Measurements from ENCODE around the gene DLL4. TPM values are rescaled to one million over a fixed set of nuclear protein-coding genes. Genes with fewer than 3 reads are reported as not detected.

The DLL4 gene
- total and polyA plus RNA-seq, 10 of the 15 experiments (the other 5 are each of a cell fraction or from before 2014, with no cell fraction given) = 0.04 to 0.16 (median 0.09) TPM; not detected in 6

GRCh38 chr15:40894681-40895448 is 34.3 kb upstream of the DLL4 start (continued):
- no peak for TF ChIP-seq EP300 (IDR thresholded peaks at IDR 0.05; ENCODE audit: borderline replicate concordance in 1 of 2, control insufficient read depth in 1 of 2, low read depth in 2 of 2, low read length in 2 of 2)
- no peak for TF ChIP-seq SP1 (IDR thresholded peaks at IDR 0.05; ENCODE audit: low read depth, low read length)
- TF ChIP-seq KDM1A (IDR thresholded peaks at IDR 0.05; ENCODE audit: borderline replicate concordance) = no peak
- no peak for TF ChIP-seq BCL3 (IDR thresholded peaks at IDR 0.05; ENCODE audit: borderline replicate concordance, insufficient read depth, low read depth, low read length, poor library complexity, severe bottlenecking)
- TF ChIP-seq HDGF (IDR thresholded peaks at IDR 0.05) = no peak
- TF ChIP-seq SREBF2 (IDR thresholded peaks at IDR 0.05; ENCODE audit: low read length) = no peak
- TF ChIP-seq EZH2 (IDR thresholded peaks at IDR 0.05; ENCODE audit: borderline replicate concordance, control insufficient read depth, low read depth, low read length) = no peak
- TF ChIP-seq, protein P1, sequence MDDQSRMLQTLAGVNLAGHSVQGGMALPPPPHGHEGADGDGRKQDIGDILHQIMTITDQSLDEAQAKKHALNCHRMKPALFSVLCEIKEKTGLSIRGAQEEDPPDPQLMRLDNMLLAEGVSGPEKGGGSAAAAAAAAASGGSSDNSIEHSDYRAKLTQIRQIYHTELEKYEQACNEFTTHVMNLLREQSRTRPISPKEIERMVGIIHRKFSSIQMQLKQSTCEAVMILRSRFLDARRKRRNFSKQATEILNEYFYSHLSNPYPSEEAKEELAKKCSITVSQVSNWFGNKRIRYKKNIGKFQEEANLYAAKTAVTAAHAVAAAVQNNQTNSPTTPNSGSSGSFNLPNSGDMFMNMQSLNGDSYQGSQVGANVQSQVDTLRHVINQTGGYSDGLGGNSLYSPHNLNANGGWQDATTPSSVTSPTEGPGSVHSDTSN (IDR thresholded peaks at IDR 0.05; ENCODE audit: insufficient replicate concordance, low read depth, low read length) = no peak
- TF ChIP-seq ATF7 (IDR thresholded peaks at IDR 0.05; ENCODE audit: low read depth) = no peak
- TF ChIP-seq IRF3 (IDR thresholded peaks at IDR 0.05) = no peak
- TF ChIP-seq, protein P2, sequence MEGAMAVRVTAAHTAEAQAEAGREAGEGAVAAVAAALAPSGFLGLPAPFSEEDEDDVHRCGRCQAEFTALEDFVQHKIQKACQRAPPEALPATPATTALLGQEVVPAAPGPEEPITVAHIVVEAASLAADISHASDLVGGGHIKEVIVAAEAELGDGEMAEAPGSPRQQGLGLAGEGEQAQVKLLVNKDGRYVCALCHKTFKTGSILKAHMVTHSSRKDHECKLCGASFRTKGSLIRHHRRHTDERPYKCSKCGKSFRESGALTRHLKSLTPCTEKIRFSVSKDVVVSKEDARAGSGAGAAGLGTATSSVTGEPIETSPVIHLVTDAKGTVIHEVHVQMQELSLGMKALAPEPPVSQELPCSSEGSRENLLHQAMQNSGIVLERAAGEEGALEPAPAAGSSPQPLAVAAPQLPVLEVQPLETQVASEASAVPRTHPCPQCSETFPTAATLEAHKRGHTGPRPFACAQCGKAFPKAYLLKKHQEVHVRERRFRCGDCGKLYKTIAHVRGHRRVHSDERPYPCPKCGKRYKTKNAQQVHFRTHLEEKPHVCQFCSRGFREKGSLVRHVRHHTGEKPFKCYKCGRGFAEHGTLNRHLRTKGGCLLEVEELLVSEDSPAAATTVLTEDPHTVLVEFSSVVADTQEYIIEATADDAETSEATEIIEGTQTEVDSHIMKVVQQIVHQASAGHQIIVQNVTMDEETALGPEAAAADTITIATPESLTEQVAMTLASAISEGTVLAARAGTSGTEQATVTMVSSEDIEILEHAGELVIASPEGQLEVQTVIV (IDR thresholded peaks at IDR 0.05; ENCODE audit: borderline replicate concordance, partially characterized antibody) = no peak
- no peak for TF ChIP-seq POU2F2 (IDR thresholded peaks at IDR 0.05; ENCODE audit: borderline replicate concordance, low read depth, low read length)
- TF ChIP-seq ZBTB11 (CRISPR knock-in tag; IDR thresholded peaks at IDR 0.05) = no peak
- TF ChIP-seq, protein P3, sequence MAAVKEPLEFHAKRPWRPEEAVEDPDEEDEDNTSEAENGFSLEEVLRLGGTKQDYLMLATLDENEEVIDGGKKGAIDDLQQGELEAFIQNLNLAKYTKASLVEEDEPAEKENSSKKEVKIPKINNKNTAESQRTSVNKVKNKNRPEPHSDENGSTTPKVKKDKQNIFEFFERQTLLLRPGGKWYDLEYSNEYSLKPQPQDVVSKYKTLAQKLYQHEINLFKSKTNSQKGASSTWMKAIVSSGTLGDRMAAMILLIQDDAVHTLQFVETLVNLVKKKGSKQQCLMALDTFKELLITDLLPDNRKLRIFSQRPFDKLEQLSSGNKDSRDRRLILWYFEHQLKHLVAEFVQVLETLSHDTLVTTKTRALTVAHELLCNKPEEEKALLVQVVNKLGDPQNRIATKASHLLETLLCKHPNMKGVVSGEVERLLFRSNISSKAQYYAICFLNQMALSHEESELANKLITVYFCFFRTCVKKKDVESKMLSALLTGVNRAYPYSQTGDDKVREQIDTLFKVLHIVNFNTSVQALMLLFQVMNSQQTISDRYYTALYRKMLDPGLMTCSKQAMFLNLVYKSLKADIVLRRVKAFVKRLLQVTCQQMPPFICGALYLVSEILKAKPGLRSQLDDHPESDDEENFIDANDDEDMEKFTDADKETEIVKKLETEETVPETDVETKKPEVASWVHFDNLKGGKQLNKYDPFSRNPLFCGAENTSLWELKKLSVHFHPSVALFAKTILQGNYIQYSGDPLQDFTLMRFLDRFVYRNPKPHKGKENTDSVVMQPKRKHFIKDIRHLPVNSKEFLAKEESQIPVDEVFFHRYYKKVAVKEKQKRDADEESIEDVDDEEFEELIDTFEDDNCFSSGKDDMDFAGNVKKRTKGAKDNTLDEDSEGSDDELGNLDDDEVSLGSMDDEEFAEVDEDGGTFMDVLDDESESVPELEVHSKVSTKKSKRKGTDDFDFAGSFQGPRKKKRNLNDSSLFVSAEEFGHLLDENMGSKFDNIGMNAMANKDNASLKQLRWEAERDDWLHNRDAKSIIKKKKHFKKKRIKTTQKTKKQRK (IDR thresholded peaks at IDR 0.05; ENCODE audit: low read depth, low read length) = no peak
- no peak for TF ChIP-seq ZNF24 (IDR thresholded peaks at IDR 0.05)

Measured in GM12878 (cell line).